Sigmoid colon (tissue), 3 donors: Measurements from ENCODE around the gene CYTH3.

Experiments
- POLR2A ChIP-seq, 2 donors: fragments of 450-650 bp; IDR thresholded peaks; one replicate each; pipeline ENCODE4 v1.6.1; 2016; ENCODE audit warnings: antibody characterized with exemption in 2 of 2, mild to moderate bottlenecking in 2 of 2, moderate library complexity in 2 of 2
- TF ChIP-seq, protein P1 (sequence below), 4 experiments: fragments of 450-650 bp in 3 of 4; fragments of 200-600 bp in 1 of 4; IDR thresholded peaks; one replicate each; pipeline ENCODE4 v1.5.1; 2016 to 2019; ENCODE audit warnings: antibody characterized with exemption in 4 of 4, mild to moderate bottlenecking in 3 of 4, moderate library complexity in 2 of 4

DNA sequence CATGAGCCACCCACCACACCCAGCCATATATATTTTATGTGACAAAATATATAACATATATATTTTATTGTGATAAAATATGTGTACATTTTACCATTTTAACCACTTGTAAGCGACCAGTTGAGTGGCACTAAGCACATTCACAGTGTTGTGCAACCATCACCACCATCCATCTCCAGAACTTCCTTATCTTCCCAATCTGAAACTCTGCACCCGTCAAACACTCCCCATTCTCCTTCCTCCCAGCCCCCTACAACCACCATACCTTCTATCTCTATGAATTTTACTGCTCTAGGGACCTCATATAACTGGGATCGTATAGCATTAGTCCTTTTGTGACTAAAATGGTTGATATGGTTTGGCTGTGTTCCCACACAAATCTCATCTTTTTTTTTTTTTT is 20.8 kb upstream of the CYTH3 start:
- TF ChIP-seq, protein P1, sequence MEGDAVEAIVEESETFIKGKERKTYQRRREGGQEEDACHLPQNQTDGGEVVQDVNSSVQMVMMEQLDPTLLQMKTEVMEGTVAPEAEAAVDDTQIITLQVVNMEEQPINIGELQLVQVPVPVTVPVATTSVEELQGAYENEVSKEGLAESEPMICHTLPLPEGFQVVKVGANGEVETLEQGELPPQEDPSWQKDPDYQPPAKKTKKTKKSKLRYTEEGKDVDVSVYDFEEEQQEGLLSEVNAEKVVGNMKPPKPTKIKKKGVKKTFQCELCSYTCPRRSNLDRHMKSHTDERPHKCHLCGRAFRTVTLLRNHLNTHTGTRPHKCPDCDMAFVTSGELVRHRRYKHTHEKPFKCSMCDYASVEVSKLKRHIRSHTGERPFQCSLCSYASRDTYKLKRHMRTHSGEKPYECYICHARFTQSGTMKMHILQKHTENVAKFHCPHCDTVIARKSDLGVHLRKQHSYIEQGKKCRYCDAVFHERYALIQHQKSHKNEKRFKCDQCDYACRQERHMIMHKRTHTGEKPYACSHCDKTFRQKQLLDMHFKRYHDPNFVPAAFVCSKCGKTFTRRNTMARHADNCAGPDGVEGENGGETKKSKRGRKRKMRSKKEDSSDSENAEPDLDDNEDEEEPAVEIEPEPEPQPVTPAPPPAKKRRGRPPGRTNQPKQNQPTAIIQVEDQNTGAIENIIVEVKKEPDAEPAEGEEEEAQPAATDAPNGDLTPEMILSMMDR (IDR thresholded peaks at IDR 0.05) = no peak
- TF ChIP-seq POLR2A (IDR thresholded peaks at IDR 0.05) = no peak
